Gastrocnemius medialis (tissue), 4 donors: Measurements from ENCODE around the gene CCL15. TPM values are rescaled to one million over a fixed set of nuclear protein-coding genes. Genes with fewer than 3 reads are reported as not detected.

Experiments
- ATAC-seq, 2 donors: fragments of 150-250 bp; one replicate each; pipeline ENCODE4 v1.9.1; 2016
- DNase-seq, 2 donors: peaks; one replicate each; pipeline ENCODE4 v3.0.0-alpha.2; 2019
- H3K27ac ChIP-seq, 4 donors: fragments of 200-600 bp; sonication (generic); 1 replicate in 1 of 4; 2 replicates in 3 of 4; pipeline ENCODE4 v1.5.1; 2016 to 2018; ENCODE audit warnings: mild to moderate bottlenecking in 2 of 4, moderate library complexity in 1 of 4
- H3K27me3 ChIP-seq, 3 donors: fragments of 200-600 bp; sonication (generic) in 2 of 3; 1 replicate in 1 of 3; 2 replicates in 2 of 3; pipeline versions ENCODE4 v1.5.1 to v1.6.0; 2016 to 2019; ENCODE audit warnings: mild to moderate bottlenecking in 1 of 3, moderate library complexity in 1 of 3
- H3K36me3 ChIP-seq, 2 donors: fragments of 200-600 bp; sonication (generic) in 1 of 2; one replicate each; pipeline ENCODE4 v1.5.1; 2017 to 2018
- H3K4me1 ChIP-seq, 2 donors: fragments of 200-600 bp; sonication (generic) in 1 of 2; one replicate each; pipeline ENCODE4 v1.5.1; 2016 to 2017; ENCODE audit warnings: mild to moderate bottlenecking in 2 of 2
- H3K4me3 ChIP-seq, 4 donors: fragments of 200-600 bp; sonication (generic) in 3 of 4; 1 replicate in 1 of 4; 2 replicates in 3 of 4; pipeline ENCODE4 v1.5.1; 2016 to 2019; ENCODE audit warnings: mild to moderate bottlenecking in 2 of 4
- H3K9me3 ChIP-seq, 3 donors: fragments of 200-600 bp; sonication (generic) in 2 of 3; 1 replicate in 1 of 3; 2 replicates in 2 of 3; pipeline ENCODE4 v1.5.1; 2016 to 2019
- CTCF ChIP-seq, 5 experiments: fragments of 450-650 bp in 3 of 5; fragments of 200-600 bp in 2 of 5; sonication (generic) in 2 of 5; IDR thresholded peaks in 4 of 5; conservative IDR thresholded peaks in 1 of 5; 1 replicate in 4 of 5; 2 replicates in 1 of 5; pipeline ENCODE4 v1.5.1; 2016 to 2019; ENCODE audit warnings: antibody characterized with exemption in 5 of 5, mild to moderate bottlenecking in 3 of 5, moderate library complexity in 3 of 5
- POLR2A ChIP-seq, 2 donors: fragments of 450-650 bp; IDR thresholded peaks; one replicate each; pipeline ENCODE4 v1.6.1; 2017; ENCODE audit warnings: antibody characterized with exemption in 2 of 2, mild to moderate bottlenecking in 2 of 2, moderate library complexity in 2 of 2
- in situ Hi-C, 4 donors: fragments of 200-750 bp; cut with MboI; loops; one replicate each; pipeline versions ENCODE4 v1.15.0 to v1.8.0; 2017; ENCODE audit warnings: low sequenced_read_pairs in 4 of 4
- intact Hi-C: fragments of 100-400 bp; cut with DNase I; formaldehyde crosslinking; loops from one replicate; pipeline ENCODE4 v1.15.1; 2023; ENCODE audit warnings: low total_unique reads
- total RNA-seq, 4 donors: library from RNA; depleted of rRNA; stranded (reverse); fragments of >200 nt; gene quantifications; one replicate each; pipeline versions ENCODE4 v1.1.0 to v1.2.3, GENCODE V29; 2016

The CCL15 gene, protein sequence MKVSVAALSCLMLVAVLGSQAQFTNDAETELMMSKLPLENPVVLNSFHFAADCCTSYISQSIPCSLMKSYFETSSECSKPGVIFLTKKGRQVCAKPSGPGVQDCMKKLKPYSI
- not detected for total RNA-seq

GRCh38 chr17:36001110-36001771, at the start of gene CCL15:
Gene CCL15, minus strand, starts transcription at chr17:36001553. Its CDS starts 61 bp downstream, at chr17:36001492.
- no peak within 1 kb of the TSS for H3K4me3 ChIP-seq
- no peaks in the 10 kb centered on the region for H3K9me3 ChIP-seq
- no peaks in the 10 kb centered on the region for H3K4me1 ChIP-seq
- in situ Hi-C loops (no loop called here), intact Hi-C loops (no loop called here)
- ATAC-seq, result no peak
- TF ChIP-seq POLR2A (IDR thresholded peaks at IDR 0.05) (no peak), CTCF (IDR thresholded peaks at IDR 0.05 in 4 of 5, conservative IDR thresholded peaks at IDR 0.05 in 1 of 5) (no peak)
- no peaks in the 10 kb centered on the region for H3K27me3 ChIP-seq
- DNase-seq, result no peak
- no peaks in the 10 kb centered on the region for H3K36me3 ChIP-seq
- no peak within 1 kb of the TSS for H3K27ac ChIP-seq

GRCh38 chr17:36049643-36050042, 48.3 kb upstream of the CCL15 start:
- H3K9me3 ChIP-seq, result no peaks in the 10 kb centered on the region
- intact Hi-C loops (no loop called here), in situ Hi-C loops (no loop called here)

GRCh38 chr17:36048066-36048465, 46.7 kb upstream of the CCL15 start:
- Histone ChIP-seq H3K9me3 (no peaks in the 10 kb centered on the region), H3K27ac (no peak overlapping the region), H3K4me1 (no peaks in the 10 kb centered on the region), H3K4me3 (no peak overlapping the region), H3K36me3 (no peaks in the 10 kb centered on the region), H3K27me3 (no peaks in the 10 kb centered on the region)
- intact Hi-C loops, result no loop called here
- ATAC-seq (no peak), DNase-seq (no peak)
- in situ Hi-C loops, result no loop called here
- TF ChIP-seq POLR2A (IDR thresholded peaks at IDR 0.05) (no peak), CTCF (IDR thresholded peaks at IDR 0.05 in 4 of 5, conservative IDR thresholded peaks at IDR 0.05 in 1 of 5) (no peak)

More at GRCh38 chr17:36049643-36050042, 48.3 kb upstream of the CCL15 start:
- Histone ChIP-seq H3K4me1 (no peaks in the 10 kb centered on the region), H3K27ac (no peak overlapping the region), H3K4me3 (no peak overlapping the region), H3K36me3 (no peaks in the 10 kb centered on the region), H3K27me3 (no peaks in the 10 kb centered on the region)
- DNase-seq, result no peak
- ATAC-seq, result no peak
- TF ChIP-seq POLR2A (IDR thresholded peaks at IDR 0.05), result no peak
- no peak for TF ChIP-seq CTCF (IDR thresholded peaks at IDR 0.05 in 4 of 5, conservative IDR thresholded peaks at IDR 0.05 in 1 of 5)

DNA sequence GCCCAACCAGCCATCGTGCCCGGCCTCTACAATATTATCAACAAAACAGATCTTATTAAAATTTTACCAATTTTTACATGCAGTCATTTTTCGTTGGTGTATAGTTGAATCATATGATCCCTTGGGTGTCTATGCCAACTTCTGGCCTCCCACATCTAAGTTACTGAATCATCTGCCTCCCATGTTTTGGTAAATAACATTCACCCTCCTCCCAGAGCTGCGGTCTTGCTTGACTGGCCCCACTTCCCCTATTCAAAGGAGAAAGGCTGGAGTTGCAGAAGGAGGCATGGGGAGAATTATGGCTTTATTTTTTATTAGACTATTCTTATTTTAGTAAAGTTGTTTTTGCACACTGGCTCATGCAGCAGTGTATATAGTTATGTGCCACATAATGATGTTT, 34.9 kb upstream of the CCL15 start:
- ATAC-seq, result no peak
- in situ Hi-C loops (no loop called here), intact Hi-C loops (no loop called here)
- TF ChIP-seq POLR2A (IDR thresholded peaks at IDR 0.05), result no peak
- no peak for TF ChIP-seq CTCF (IDR thresholded peaks at IDR 0.05 in 4 of 5, conservative IDR thresholded peaks at IDR 0.05 in 1 of 5)
- Histone ChIP-seq H3K27ac (no peak overlapping the region), H3K27me3 (no peaks in the 10 kb centered on the region), H3K36me3 (no peaks in the 10 kb centered on the region), H3K9me3 (no peaks in the 10 kb centered on the region), H3K4me1 (no peaks in the 10 kb centered on the region), H3K4me3 (no peak overlapping the region)
- no peak for DNase-seq
